GM18519 (cell line): ENCODE measurements around the gene SPACDR.

Source experiments
- ATAC-seq: cut with Tn5 transposase; IDR thresholded peaks from one replicate; pipeline ENCODE4 v1.9.1; 2021; ENCODE audit warnings: mild to moderate bottlenecking, moderate library complexity; ENCODE audit not compliant: unreplicated experiment, low FRiP score

The SPACDR gene

GRCh38 chr7:100419660-100420226 is 44.3 kb downstream of the SPACDR start:
- ATAC-seq, result no peak

GRCh38 chr7:100418930-100419659 is 45.0 kb downstream of the SPACDR start:
- ATAC-seq, result no peak

- ATAC-seq, result no peak
Measured at GRCh38 chr7:100415448-100415847, 48.6 kb downstream of the SPACDR start.

- ATAC-seq, result no peak
Measured at GRCh38 chr7:100413889-100414288, 50.2 kb downstream of the SPACDR start.

GRCh38 chr7:100413346-100413745 is 50.7 kb downstream of the SPACDR start:
- ATAC-seq, result no peak

- no peak for ATAC-seq
Measured at GRCh38 chr7:100411101-100411500, 53.0 kb downstream of the SPACDR start.

GRCh38 chr7:100407285-100408180 is 56.5 kb downstream of the SPACDR start:
- ATAC-seq, result no peak

GRCh38 chr7:100406767-100407166 is 57.3 kb downstream of the SPACDR start:
- no peak for ATAC-seq
